HL-60 (cell line): ENCODE data around the gene GPC5.

Experiments
- DNase-seq, 2 experiments: peaks; one replicate each; pipeline ENCODE4 v3.0.0-alpha.2; 2010 to 2020; ENCODE audit warnings: low read depth in 1 of 2, low spot score in 1 of 2
- H3K27ac ChIP-seq: fragments of 250-450 bp; sonication (Bioruptor Pico); replicated peaks from 2 replicates; pipeline ENCODE4 v1.5.1; 2020; ENCODE audit warnings: mild to moderate bottlenecking, moderate library complexity
- H3K27me3 ChIP-seq: fragments of 250-450 bp; sonication (Bioruptor Pico); 2 replicates; pipeline ENCODE4 v1.5.1; 2021; ENCODE audit warnings: mild to moderate bottlenecking, moderate library complexity; ENCODE audit not compliant: insufficient read depth, poor library complexity, severe bottlenecking
- H3K4me3 ChIP-seq: replicated peaks from 2 replicates; pipeline ENCODE4 v1.5.1; 2011; ENCODE audit warnings: mild to moderate bottlenecking, control low read depth, low read length; ENCODE audit not compliant: insufficient read depth
- GABPA ChIP-seq: IDR thresholded peaks from 2 replicates; pipeline ENCODE4 v1.6.1; 2012; ENCODE audit warnings: low read depth
- POLR2AphosphoS5 ChIP-seq: IDR thresholded peaks from 2 replicates; pipeline ENCODE4 v1.6.1; 2012; ENCODE audit warnings: low read depth
- SPI1 ChIP-seq: IDR thresholded peaks from 2 replicates; pipeline ENCODE4 v1.6.1; 2012; ENCODE audit warnings: low read depth, mild to moderate bottlenecking, borderline replicate concordance
- TF ChIP-seq, protein P1 (sequence below): IDR thresholded peaks from one replicate; pipeline ENCODE4 v1.5.1; 2011; ENCODE audit warnings: low read length, control low read depth, inconsistent platforms; ENCODE audit not compliant: insufficient read depth
- TF ChIP-seq, protein P2 (sequence below): IDR thresholded peaks from 2 replicates; pipeline ENCODE4 v1.6.1; 2012; ENCODE audit warnings: low read depth; ENCODE audit not compliant: insufficient replicate concordance

Gene GPC5

GRCh38 chr13:91523116-91523515, 124.7 kb downstream of the GPC5 start:
- no peak for TF ChIP-seq POLR2AphosphoS5
- TF ChIP-seq SPI1 = no peak
- TF ChIP-seq, protein P1, sequence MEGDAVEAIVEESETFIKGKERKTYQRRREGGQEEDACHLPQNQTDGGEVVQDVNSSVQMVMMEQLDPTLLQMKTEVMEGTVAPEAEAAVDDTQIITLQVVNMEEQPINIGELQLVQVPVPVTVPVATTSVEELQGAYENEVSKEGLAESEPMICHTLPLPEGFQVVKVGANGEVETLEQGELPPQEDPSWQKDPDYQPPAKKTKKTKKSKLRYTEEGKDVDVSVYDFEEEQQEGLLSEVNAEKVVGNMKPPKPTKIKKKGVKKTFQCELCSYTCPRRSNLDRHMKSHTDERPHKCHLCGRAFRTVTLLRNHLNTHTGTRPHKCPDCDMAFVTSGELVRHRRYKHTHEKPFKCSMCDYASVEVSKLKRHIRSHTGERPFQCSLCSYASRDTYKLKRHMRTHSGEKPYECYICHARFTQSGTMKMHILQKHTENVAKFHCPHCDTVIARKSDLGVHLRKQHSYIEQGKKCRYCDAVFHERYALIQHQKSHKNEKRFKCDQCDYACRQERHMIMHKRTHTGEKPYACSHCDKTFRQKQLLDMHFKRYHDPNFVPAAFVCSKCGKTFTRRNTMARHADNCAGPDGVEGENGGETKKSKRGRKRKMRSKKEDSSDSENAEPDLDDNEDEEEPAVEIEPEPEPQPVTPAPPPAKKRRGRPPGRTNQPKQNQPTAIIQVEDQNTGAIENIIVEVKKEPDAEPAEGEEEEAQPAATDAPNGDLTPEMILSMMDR = no peak
- TF ChIP-seq, protein P2, sequence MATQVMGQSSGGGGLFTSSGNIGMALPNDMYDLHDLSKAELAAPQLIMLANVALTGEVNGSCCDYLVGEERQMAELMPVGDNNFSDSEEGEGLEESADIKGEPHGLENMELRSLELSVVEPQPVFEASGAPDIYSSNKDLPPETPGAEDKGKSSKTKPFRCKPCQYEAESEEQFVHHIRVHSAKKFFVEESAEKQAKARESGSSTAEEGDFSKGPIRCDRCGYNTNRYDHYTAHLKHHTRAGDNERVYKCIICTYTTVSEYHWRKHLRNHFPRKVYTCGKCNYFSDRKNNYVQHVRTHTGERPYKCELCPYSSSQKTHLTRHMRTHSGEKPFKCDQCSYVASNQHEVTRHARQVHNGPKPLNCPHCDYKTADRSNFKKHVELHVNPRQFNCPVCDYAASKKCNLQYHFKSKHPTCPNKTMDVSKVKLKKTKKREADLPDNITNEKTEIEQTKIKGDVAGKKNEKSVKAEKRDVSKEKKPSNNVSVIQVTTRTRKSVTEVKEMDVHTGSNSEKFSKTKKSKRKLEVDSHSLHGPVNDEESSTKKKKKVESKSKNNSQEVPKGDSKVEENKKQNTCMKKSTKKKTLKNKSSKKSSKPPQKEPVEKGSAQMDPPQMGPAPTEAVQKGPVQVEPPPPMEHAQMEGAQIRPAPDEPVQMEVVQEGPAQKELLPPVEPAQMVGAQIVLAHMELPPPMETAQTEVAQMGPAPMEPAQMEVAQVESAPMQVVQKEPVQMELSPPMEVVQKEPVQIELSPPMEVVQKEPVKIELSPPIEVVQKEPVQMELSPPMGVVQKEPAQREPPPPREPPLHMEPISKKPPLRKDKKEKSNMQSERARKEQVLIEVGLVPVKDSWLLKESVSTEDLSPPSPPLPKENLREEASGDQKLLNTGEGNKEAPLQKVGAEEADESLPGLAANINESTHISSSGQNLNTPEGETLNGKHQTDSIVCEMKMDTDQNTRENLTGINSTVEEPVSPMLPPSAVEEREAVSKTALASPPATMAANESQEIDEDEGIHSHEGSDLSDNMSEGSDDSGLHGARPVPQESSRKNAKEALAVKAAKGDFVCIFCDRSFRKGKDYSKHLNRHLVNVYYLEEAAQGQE = no peak
- TF ChIP-seq GABPA = no peak
- H3K4me3 ChIP-seq = no peak overlapping the region
- no peaks in the 10 kb centered on the region for H3K27me3 ChIP-seq
- no peak for DNase-seq
- no peak overlapping the region for H3K27ac ChIP-seq

GRCh38 chr13:91526543-91527033, 128.2 kb downstream of the GPC5 start:
- no peak for TF ChIP-seq SPI1
- no peak for TF ChIP-seq POLR2AphosphoS5

DNA sequence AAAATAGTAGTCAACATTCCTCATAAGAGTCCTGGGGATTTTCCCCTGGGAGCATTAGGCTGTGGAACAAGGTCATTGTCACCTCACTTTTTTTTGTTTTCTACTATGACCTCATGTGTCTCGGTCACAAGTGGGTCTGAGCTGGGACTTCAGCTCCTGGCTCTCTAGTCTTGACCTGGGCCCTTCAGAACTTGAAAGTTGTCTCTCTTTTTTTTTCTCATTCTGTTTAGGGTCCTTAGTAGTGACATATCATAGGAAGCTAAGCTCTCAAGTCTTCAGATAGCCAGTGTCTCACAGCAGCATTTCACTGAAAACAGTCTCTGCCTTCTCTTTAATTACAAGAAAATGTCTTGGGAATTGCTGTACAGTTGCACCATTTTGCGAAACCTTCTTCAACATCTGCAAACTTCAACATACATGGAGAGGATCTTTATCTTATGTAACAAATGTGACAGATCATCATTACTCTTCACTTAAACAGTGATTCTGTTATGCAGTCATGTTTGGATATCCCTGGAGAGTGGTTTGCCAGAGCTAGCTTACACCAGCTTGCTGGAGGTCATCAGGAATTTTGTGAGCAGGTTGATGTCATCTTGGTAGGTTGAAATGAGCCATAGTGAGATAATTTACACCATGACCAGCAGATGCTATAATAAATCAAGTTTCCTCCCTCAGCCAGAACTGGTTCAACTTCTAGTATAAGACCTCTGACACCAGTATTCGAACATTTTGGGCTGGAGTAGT, 131.5 kb downstream of the GPC5 start:
- TF ChIP-seq, protein P1 = no peak
- TF ChIP-seq, protein P2 = no peak
- TF ChIP-seq POLR2AphosphoS5 (no peak), SPI1 (no peak), GABPA (no peak)
- DNase-seq = no peak
- H3K27ac ChIP-seq = no peak overlapping the region
- peaks cover 4% of the 10 kb centered on the region for H3K27me3 ChIP-seq
- H3K4me3 ChIP-seq = no peak overlapping the region

More at GRCh38 chr13:91526543-91527033, 128.2 kb downstream of the GPC5 start:
- Histone ChIP-seq H3K4me3 (no peak overlapping the region), H3K27ac (no peak overlapping the region), H3K27me3 (no peaks in the 10 kb centered on the region)
- DNase-seq = no peak

- H3K4me3 ChIP-seq = no peak overlapping the region
- H3K27me3 ChIP-seq = peaks cover 4% of the 10 kb centered on the region
- TF ChIP-seq, protein P2 = no peak
- TF ChIP-seq, protein P1 = no peak
- DNase-seq = no peak
- H3K27ac ChIP-seq = no peak overlapping the region
Observed at GRCh38 chr13:91531646-91532045, 133.2 kb downstream of the GPC5 start.
